ENCODE results near the gene STAC.

Gene STAC

GRCh38 chr3:36524560-36524959, 144.3 kb downstream of the STAC start:
- no peak overlapping the region for H3K9ac ChIP-seq (ENCODE audit: insufficient read length)
- no peaks in the 10 kb centered on the region for H3K36me3 ChIP-seq (ENCODE audit: insufficient read depth, low read length)
- no peak for DNase-seq (ENCODE audit: low read depth, low spot score)
- no peaks in the 10 kb centered on the region for H3K9me3 ChIP-seq (ENCODE audit: low read depth, low read length)
- no peak overlapping the region for H3K27ac ChIP-seq
- no peak overlapping the region for H3K4me3 ChIP-seq
- TF ChIP-seq EZH2 (IDR thresholded peaks at IDR 0.05): no peak
- TF ChIP-seq FOXP2 (optimal IDR thresholded peaks at IDR 0.05; ENCODE audit: control extremely low read depth, extremely low read length, insufficient read depth): no peak
- no peak for TF ChIP-seq POLR2AphosphoS5 (IDR thresholded peaks at IDR 0.05; ENCODE audit: borderline replicate concordance, low read depth, low read length)

- Histone ChIP-seq H3K27ac (no peak overlapping the region), H3K4me3 (no peak overlapping the region), H3K36me3 (ENCODE audit: insufficient read depth, low read length) (no peaks in the 10 kb centered on the region), H3K9me3 (ENCODE audit: low read depth, low read length) (no peaks in the 10 kb centered on the region), H3K9ac (ENCODE audit: insufficient read length) (no peak overlapping the region)
- TF ChIP-seq POLR2AphosphoS5 (IDR thresholded peaks at IDR 0.05; ENCODE audit: borderline replicate concordance, low read depth, low read length): no peak
- TF ChIP-seq EZH2 (IDR thresholded peaks at IDR 0.05): no peak
- TF ChIP-seq FOXP2 (optimal IDR thresholded peaks at IDR 0.05; ENCODE audit: control extremely low read depth, extremely low read length, insufficient read depth): no peak
- DNase-seq (ENCODE audit: low read depth, low spot score): no peak
Measured at GRCh38 chr3:36525115-36525801, 145.0 kb downstream of the STAC start.

GRCh38 chr3:36538136-36538749, 157.9 kb downstream of the STAC start:
- no peak for TF ChIP-seq EZH2 (IDR thresholded peaks at IDR 0.05)
- TF ChIP-seq POLR2AphosphoS5 (IDR thresholded peaks at IDR 0.05; ENCODE audit: borderline replicate concordance, low read depth, low read length): no peak
- no peak for TF ChIP-seq FOXP2 (optimal IDR thresholded peaks at IDR 0.05; ENCODE audit: control extremely low read depth, extremely low read length, insufficient read depth)
- Histone ChIP-seq H3K36me3 (ENCODE audit: insufficient read depth, low read length) (no peaks in the 10 kb centered on the region), H3K9ac (ENCODE audit: insufficient read length) (no peak overlapping the region), H3K9me3 (ENCODE audit: low read depth, low read length) (no peaks in the 10 kb centered on the region), H3K4me3 (no peak overlapping the region), H3K27ac (no peak overlapping the region)
- no peak for DNase-seq (ENCODE audit: low read depth, low spot score)

GRCh38 chr3:36540888-36541518, 160.7 kb downstream of the STAC start:
- DNase-seq (ENCODE audit: low read depth, low spot score): no peak
- TF ChIP-seq POLR2AphosphoS5 (IDR thresholded peaks at IDR 0.05; ENCODE audit: borderline replicate concordance, low read depth, low read length) (no peak), EZH2 (IDR thresholded peaks at IDR 0.05) (no peak), FOXP2 (optimal IDR thresholded peaks at IDR 0.05; ENCODE audit: control extremely low read depth, extremely low read length, insufficient read depth) (no peak)
- Histone ChIP-seq H3K9ac (ENCODE audit: insufficient read length) (no peak overlapping the region), H3K36me3 (ENCODE audit: insufficient read depth, low read length) (no peaks in the 10 kb centered on the region), H3K4me3 (no peak overlapping the region), H3K9me3 (ENCODE audit: low read depth, low read length) (no peaks in the 10 kb centered on the region), H3K27ac (no peak overlapping the region)

- no peak for TF ChIP-seq POLR2AphosphoS5 (IDR thresholded peaks at IDR 0.05; ENCODE audit: borderline replicate concordance, low read depth, low read length)
- TF ChIP-seq FOXP2 (optimal IDR thresholded peaks at IDR 0.05; ENCODE audit: control extremely low read depth, extremely low read length, insufficient read depth): no peak
- TF ChIP-seq EZH2 (IDR thresholded peaks at IDR 0.05): no peak
- Histone ChIP-seq H3K9ac (ENCODE audit: insufficient read length) (no peak overlapping the region), H3K36me3 (ENCODE audit: insufficient read depth, low read length) (no peaks in the 10 kb centered on the region), H3K27ac (no peak overlapping the region), H3K9me3 (ENCODE audit: low read depth, low read length) (no peaks in the 10 kb centered on the region), H3K4me3 (no peak overlapping the region)
- no peak for DNase-seq (ENCODE audit: low read depth, low spot score)
Measured at GRCh38 chr3:36542186-36542585, 161.9 kb downstream of the STAC start.

GRCh38 chr3:36543276-36543997, 163.1 kb downstream of the STAC start:
- Histone ChIP-seq H3K27ac (no peak overlapping the region), H3K4me3 (no peak overlapping the region), H3K36me3 (ENCODE audit: insufficient read depth, low read length) (no peaks in the 10 kb centered on the region), H3K9me3 (ENCODE audit: low read depth, low read length) (no peaks in the 10 kb centered on the region), H3K9ac (ENCODE audit: insufficient read length) (no peak overlapping the region)
- no peak for TF ChIP-seq POLR2AphosphoS5 (IDR thresholded peaks at IDR 0.05; ENCODE audit: borderline replicate concordance, low read depth, low read length)
- no peak for TF ChIP-seq FOXP2 (optimal IDR thresholded peaks at IDR 0.05; ENCODE audit: control extremely low read depth, extremely low read length, insufficient read depth)
- no peak for TF ChIP-seq EZH2 (IDR thresholded peaks at IDR 0.05)
- no peak for DNase-seq (ENCODE audit: low read depth, low spot score)

GRCh38 chr3:36546226-36546625, 165.9 kb downstream of the STAC start:
- TF ChIP-seq POLR2AphosphoS5 (IDR thresholded peaks at IDR 0.05; ENCODE audit: borderline replicate concordance, low read depth, low read length): no peak
- no peak for TF ChIP-seq FOXP2 (optimal IDR thresholded peaks at IDR 0.05; ENCODE audit: control extremely low read depth, extremely low read length, insufficient read depth)
- TF ChIP-seq EZH2 (IDR thresholded peaks at IDR 0.05): no peak
- Histone ChIP-seq H3K27ac (no peak overlapping the region), H3K9ac (ENCODE audit: insufficient read length) (no peak overlapping the region), H3K36me3 (ENCODE audit: insufficient read depth, low read length) (no peaks in the 10 kb centered on the region), H3K9me3 (ENCODE audit: low read depth, low read length) (no peaks in the 10 kb centered on the region), H3K4me3 (no peak overlapping the region)
- no peak for DNase-seq (ENCODE audit: low read depth, low spot score)

- Histone ChIP-seq H3K9me3 (ENCODE audit: low read depth, low read length) (no peaks in the 10 kb centered on the region), H3K36me3 (ENCODE audit: insufficient read depth, low read length) (no peaks in the 10 kb centered on the region), H3K9ac (ENCODE audit: insufficient read length) (no peak overlapping the region), H3K4me3 (no peak overlapping the region), H3K27ac (no peak overlapping the region)
- no peak for DNase-seq (ENCODE audit: low read depth, low spot score)
- TF ChIP-seq EZH2 (IDR thresholded peaks at IDR 0.05) (no peak), POLR2AphosphoS5 (IDR thresholded peaks at IDR 0.05; ENCODE audit: borderline replicate concordance, low read depth, low read length) (no peak), FOXP2 (optimal IDR thresholded peaks at IDR 0.05; ENCODE audit: control extremely low read depth, extremely low read length, insufficient read depth) (no peak)
Measured at GRCh38 chr3:36548712-36549111, 168.4 kb downstream of the STAC start.

All from SK-N-MC (cell line).